ENCODE results near the gene ZBTB24.
"Not testable (repeated sequence)": the region's sequence is repeated elsewhere in the genome, so short reads cannot be mapped to it uniquely, and the experiment has no call there.

Gene ZBTB24

GRCh38 chr6:109471105-109471810, 11.8 kb downstream of the ZBTB24 start:
- DNase-seq (ENCODE audit: low read depth in 2 of 2) = no peak

- no peak for DNase-seq (ENCODE audit: low read depth in 2 of 2)
Measured at GRCh38 chr6:109469591-109470189, 13.3 kb downstream of the ZBTB24 start.

- no peak for DNase-seq (ENCODE audit: low read depth in 2 of 2)
Measured at GRCh38 chr6:109467696-109468095, 15.3 kb downstream of the ZBTB24 start.

DNA sequence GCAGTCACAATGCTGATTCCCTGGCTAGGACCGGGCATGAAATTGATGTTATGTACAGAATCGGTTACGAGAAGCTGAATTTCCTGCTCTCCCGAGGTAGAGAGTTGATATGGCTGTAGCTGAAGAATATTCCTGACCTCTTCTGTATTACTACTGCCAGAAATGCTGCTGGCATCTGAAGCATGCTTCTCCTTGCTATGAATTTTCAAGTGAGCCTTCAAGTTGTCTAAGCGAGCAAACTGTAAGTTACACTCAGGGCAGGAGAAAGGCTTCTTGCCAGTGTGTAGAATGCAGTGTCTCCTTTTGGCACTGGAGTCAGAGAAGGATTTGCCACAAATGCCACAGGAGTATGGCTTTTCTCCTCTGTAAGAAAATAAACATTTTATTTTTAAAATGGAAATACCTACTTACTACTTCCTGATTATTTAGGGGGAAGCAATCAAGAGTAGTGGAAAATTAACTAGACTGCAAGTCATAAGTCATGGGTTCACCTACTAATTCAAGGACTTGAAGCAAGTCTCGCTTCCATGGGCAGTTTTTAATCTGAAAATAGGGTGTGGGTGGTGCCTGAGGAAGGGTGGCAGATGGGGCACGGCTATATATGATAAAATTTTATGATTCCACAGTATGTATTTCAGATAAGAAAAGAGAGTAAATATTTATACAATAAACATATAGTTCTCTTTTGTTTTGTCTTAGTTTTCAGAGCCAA, 16.7 kb downstream of the ZBTB24 start:
- no peak for DNase-seq (ENCODE audit: low read depth in 2 of 2)

DNA sequence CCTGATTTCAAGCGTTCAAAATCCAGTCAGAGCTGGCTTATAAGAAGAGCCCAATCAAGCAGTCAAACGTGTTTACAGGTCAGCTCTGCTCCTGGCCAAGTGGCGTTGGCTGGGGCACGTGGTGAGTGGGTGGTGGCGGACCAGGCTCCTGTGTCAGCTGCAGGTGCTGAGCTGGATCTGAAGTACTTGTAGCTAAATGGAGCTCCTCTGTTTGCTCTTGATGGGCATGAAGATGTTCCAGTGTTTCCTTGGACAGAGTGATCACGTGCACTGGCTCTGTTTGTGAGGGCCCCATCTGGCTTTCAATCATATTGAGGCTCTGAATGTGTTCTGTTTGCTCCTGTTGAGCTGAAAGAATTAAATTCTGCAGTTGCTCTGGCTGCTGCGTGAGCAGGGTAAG, 17.2 kb downstream of the ZBTB24 start:
- no peak for DNase-seq (ENCODE audit: low read depth in 2 of 2)

DNA sequence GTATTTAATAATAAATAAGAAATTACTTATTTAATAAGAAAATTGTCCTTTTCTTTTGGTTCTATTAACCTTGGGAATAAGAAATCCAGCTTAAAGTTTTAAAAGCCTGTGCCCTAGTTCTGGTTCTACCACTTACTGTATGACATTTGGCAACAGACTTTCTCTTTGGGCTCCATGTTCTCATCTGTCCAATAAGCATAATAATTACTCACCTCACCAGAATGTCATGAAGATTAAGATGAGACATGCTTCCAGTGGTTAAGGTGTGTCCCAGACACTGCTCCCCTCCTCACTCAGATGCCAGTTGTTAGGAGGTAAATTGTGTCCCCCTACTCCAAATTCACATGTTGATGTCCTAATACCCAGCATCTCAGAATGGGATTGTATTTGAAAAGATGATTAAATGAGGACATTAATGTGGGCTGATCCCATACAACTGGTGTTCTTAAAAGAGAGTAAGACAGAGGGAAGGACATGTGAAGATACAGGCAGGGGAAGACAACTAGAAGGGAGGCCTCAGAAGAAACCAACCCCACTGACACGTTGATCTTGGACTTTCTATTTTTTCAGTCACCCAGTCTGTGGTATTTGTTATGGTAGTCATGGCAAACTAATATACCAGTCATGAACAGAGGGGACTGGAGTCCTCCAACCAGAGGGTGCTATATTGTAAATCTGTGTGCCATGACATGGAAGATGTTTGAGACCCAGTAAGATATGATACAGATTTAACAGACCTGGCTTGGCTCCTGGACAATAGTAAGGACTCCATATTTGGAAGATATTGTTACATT, 21.1 kb downstream of the ZBTB24 start:
- no peak for DNase-seq (ENCODE audit: low read depth in 2 of 2)

DNA sequence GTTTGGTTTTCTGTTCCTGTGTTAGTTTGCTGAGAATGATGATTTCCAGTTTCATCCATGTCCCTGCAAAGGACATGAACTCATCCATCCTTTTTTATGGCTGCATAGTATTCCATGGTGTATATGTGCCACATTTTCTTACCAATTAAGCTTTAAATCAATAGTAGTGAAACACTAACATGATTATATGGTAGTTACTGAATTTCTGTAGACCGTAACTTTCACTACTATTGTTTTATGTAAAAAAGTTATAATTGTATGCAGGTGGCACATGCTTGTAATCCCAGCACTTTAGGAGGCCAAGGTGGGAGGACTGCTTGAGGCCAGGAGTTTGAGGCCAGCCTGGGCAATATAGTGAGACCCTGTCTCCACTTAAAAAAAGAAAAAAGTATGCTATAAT, 21.8 kb downstream of the ZBTB24 start:
- not testable (repeated sequence) for DNase-seq (ENCODE audit: low read depth in 2 of 2)

DNA sequence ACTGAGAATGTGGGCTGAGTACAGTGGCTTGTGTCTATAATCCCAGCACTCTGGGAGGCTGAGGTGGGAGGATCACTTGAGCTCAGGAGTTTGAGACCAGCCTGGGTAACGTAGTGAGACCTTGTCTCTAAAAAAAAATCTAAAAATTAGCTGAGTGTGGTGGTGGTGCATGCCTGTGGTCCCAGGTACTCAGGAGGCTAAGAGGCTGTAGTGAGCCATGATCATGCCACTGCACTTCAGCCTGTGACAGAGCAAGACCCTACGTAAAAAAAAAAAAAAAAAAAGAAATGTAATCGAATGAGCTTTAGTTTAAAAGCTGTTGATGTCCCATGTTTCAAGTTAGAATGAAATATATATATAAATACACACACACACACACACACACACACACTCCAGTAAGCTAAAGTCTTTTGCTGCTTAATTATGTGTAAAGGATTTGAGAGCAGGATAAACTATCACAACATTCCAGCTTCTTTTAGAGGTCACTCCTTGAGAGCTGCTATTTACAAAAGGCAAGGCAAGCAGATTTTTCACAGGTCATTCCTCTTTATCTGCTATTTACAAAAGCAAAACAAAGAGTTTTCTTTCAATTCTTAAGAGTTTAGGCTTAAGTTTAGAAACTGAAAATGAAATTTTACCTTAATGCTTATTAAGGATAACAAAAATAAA, 22.7 kb downstream of the ZBTB24 start:
- no peak for DNase-seq (ENCODE audit: low read depth in 2 of 2)

DNA sequence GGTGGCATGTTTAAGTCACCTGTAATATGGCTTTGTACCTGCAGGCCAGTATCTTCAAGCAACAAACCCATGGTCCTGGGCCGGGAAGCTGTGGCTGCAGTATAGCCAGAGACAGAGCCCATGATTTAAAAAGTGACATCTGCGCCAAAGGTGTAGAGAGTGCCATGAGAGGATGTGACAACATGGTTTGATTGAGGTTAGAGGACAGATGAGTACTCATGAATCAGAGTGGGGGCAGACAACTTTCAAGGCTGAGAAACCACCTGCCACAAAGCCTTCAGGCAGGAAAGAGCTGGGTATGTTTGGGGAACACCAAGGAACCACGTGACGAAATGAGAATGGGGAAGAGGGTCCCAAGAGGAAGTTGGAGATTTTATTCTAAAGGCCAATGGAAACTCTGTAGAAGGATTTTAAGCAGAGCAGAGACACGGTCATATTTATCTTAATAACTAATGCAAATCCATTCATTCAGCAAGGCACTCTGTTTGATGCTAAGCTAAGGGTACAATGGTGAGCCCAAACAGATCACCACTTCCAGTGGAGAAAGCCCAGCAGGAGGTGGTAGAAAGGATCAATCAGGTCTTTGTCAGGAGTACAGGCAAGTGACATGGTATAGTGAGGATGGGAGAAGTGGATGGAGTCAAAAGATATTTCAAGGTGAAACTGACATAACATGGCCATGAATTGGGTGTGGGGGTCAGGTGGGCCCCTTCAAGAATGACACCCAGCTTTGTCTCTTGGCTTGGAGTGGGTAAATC, 24.1 kb downstream of the ZBTB24 start:
- DNase-seq (ENCODE audit: low read depth in 2 of 2) = peak; percentile 31 to 36

GRCh38 chr6:109457562-109457996, 25.4 kb downstream of the ZBTB24 start:
- no peak for DNase-seq (ENCODE audit: low read depth in 2 of 2)

- no peak for DNase-seq (ENCODE audit: low read depth in 2 of 2)
Measured at GRCh38 chr6:109456710-109457561, 26.1 kb downstream of the ZBTB24 start.

GRCh38 chr6:109456111-109456583, 26.9 kb downstream of the ZBTB24 start:
- DNase-seq (ENCODE audit: low read depth in 2 of 2) = no peak

GRCh38 chr6:109455437-109456110, 27.4 kb downstream of the ZBTB24 start, which contains the start of gene MICAL1:
TSS of gene MICAL1 (minus strand) at chr6:109455772. CDS start at chr6:109454196, 1,576 bp downstream.
- peak; percentile 33 to 64 for DNase-seq (ENCODE audit: low read depth in 2 of 2)

GRCh38 chr6:109454496-109455436, 28.3 kb downstream of the ZBTB24 start:
- DNase-seq (ENCODE audit: low read depth in 2 of 2) = peak; percentile 50 to 58

- DNase-seq (ENCODE audit: low read depth in 2 of 2) = no peak
Measured at GRCh38 chr6:109453594-109454495, 29.2 kb downstream of the ZBTB24 start.

- DNase-seq (ENCODE audit: low read depth in 2 of 2) = no peak
Measured at GRCh38 chr6:109453156-109453555, 29.9 kb downstream of the ZBTB24 start.

DNA sequence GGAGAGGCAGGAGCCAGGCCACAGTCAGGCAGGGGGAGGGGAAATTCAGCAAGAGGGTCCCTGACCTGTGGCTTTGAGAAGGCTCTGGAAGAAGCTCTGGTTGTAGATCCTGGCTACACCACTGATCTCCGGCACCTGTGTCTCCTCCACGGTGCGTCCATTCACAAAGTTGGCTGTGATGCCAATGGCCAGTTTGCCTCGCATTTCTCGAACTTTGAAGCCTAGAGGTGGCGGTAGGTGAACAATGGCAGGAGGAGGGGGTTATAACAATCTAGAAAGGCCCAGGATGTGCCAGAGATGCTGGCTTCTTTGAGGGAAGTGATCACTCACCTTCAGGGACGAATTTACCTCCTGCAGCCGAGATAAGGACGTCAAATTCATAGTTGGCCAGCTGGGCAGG, 30.8 kb downstream of the ZBTB24 start:
- DNase-seq (ENCODE audit: low read depth in 2 of 2) = no peak

Measured in stimulated activated CD8-positive, alpha-beta memory T cell treated with anti-CD3 and anti-CD28 coated beads, Interleukin-7, amount 100 ng/mL, for 4 hours (primary cell).